ENCODE data around the gene EFCAB8.

- TF ChIP-seq POLR2A (IDR thresholded peaks at IDR 0.05; ENCODE audit: extremely low read depth, insufficient read length) = no peak
- TF ChIP-seq, protein P1, sequence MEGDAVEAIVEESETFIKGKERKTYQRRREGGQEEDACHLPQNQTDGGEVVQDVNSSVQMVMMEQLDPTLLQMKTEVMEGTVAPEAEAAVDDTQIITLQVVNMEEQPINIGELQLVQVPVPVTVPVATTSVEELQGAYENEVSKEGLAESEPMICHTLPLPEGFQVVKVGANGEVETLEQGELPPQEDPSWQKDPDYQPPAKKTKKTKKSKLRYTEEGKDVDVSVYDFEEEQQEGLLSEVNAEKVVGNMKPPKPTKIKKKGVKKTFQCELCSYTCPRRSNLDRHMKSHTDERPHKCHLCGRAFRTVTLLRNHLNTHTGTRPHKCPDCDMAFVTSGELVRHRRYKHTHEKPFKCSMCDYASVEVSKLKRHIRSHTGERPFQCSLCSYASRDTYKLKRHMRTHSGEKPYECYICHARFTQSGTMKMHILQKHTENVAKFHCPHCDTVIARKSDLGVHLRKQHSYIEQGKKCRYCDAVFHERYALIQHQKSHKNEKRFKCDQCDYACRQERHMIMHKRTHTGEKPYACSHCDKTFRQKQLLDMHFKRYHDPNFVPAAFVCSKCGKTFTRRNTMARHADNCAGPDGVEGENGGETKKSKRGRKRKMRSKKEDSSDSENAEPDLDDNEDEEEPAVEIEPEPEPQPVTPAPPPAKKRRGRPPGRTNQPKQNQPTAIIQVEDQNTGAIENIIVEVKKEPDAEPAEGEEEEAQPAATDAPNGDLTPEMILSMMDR (IDR thresholded peaks at IDR 0.05; ENCODE audit: low read depth, low read length) = no peak
- TF ChIP-seq, protein P2, sequence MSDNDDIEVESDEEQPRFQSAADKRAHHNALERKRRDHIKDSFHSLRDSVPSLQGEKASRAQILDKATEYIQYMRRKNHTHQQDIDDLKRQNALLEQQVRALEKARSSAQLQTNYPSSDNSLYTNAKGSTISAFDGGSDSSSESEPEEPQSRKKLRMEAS (IDR thresholded peaks at IDR 0.05; ENCODE audit: low read depth, low read length) = no peak
- no peak for TF ChIP-seq MYC (IDR thresholded peaks at IDR 0.05; ENCODE audit: low read depth, low read length)
Observed at GRCh38 chr20:33009214-33010132, 150.8 kb downstream of the EFCAB8 start.

Measured in NB4 (cell line).